GM21619 (cell line): ENCODE results near the gene HRH2.
"Not testable (repeated sequence)": the region's sequence is repeated elsewhere in the genome, so short reads cannot be mapped to it uniquely, and the experiment has no call there.

Experiments used
- ATAC-seq: cut with Tn5 transposase; IDR thresholded peaks from one replicate; pipeline ENCODE4 v1.9.1; 2021; ENCODE audit not compliant: unreplicated experiment

Gene HRH2

GRCh38 chr5:175642998-175643397 is 14.9 kb upstream of the HRH2 start:
- no peak for ATAC-seq

- no peak for ATAC-seq
Measured at GRCh38 chr5:175646251-175646650, 11.6 kb upstream of the HRH2 start.

GRCh38 chr5:175649967-175650366 is 7.9 kb upstream of the HRH2 start:
- ATAC-seq = no peak

- ATAC-seq = not testable (repeated sequence)
Measured at GRCh38 chr5:175650430-175651205, 7.3 kb upstream of the HRH2 start.

- ATAC-seq = peak; percentile 61
Measured at GRCh38 chr5:175652741-175653663, 4.9 kb upstream of the HRH2 start.

- ATAC-seq = no peak
Measured at GRCh38 chr5:175653763-175654162, 4.1 kb upstream of the HRH2 start.

- ATAC-seq = no peak
Measured at GRCh38 chr5:175654339-175654738, 3.5 kb upstream of the HRH2 start.

- no peak for ATAC-seq
Measured at GRCh38 chr5:175654807-175655206, 3.1 kb upstream of the HRH2 start.

- no peak for ATAC-seq
Measured at GRCh38 chr5:175655411-175655810, 2.5 kb upstream of the HRH2 start.

GRCh38 chr5:175656966-175657365 is 905 bp upstream of the HRH2 start:
- ATAC-seq = no peak

GRCh38 chr5:175658299-175659145 is 651 bp downstream of the HRH2 start:
- no peak for ATAC-seq

- no peak for ATAC-seq
Measured at GRCh38 chr5:175659546-175660253, 1.8 kb downstream of the HRH2 start.

- ATAC-seq = no peak
Measured at GRCh38 chr5:175663186-175664184, 5.6 kb downstream of the HRH2 start.

- ATAC-seq = no peak
Measured at GRCh38 chr5:175664723-175665122, 6.9 kb downstream of the HRH2 start.

GRCh38 chr5:175666216-175666615 is 8.3 kb downstream of the HRH2 start:
- ATAC-seq = no peak

GRCh38 chr5:175668006-175668405 is 10.1 kb downstream of the HRH2 start:
- ATAC-seq = no peak

GRCh38 chr5:175670372-175670771 is 12.5 kb downstream of the HRH2 start:
- ATAC-seq = no peak

- no peak for ATAC-seq
Measured at GRCh38 chr5:175671013-175671412, 13.1 kb downstream of the HRH2 start.

GRCh38 chr5:175672976-175673648 is 15.2 kb downstream of the HRH2 start:
- no peak for ATAC-seq
